ENCODE measurements around the gene FGB. TPM values are rescaled to one million over a fixed set of nuclear protein-coding genes. Genes with fewer than 3 reads are reported as not detected.

Gene FGB
- total and polyA plus RNA-seq, 2 of the 13 experiments (the other 11 are each of a cell fraction or from before 2014, with no cell fraction given) = 226 to 784 TPM

DNA sequence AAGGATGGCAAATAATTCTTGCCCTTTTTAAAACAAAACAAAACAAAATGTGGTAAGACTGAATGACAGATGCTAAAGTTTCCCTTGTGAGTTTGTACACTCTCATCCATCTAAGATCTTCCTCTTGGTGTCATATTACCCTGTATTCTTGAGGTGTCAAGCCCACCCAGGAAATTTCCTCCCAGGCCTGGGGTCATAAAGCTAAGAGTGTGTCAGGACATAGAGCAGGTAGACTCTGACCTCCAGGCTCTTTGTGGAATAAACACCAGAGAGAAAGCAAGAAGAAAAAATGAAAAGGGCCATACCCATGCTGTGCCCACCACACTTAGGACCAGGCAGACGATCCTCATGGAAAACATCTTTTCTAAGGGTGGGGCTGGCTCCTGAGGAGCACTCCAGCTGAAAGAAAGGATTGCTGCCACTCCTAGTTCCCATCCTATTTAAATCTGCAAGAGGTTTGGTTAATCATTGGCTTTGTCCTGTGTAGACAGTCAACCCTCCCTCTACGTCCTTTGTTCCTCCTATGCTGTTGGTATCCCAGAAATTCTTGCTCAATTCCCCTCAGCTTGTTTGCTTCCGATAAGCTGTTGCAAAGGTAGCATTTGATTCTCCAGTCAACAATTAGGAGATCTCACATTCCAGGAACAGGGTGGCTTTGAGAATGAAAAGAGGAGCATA, 27.7 kb downstream of the FGB start, which contains the start of gene FGA (continued):
- TF ChIP-seq TBX2 (CRISPR knock-in tag; IDR thresholded peaks at IDR 0.05; ENCODE audit: borderline replicate concordance) (peak; percentile 99), SNRNP70 (IDR thresholded peaks at IDR 0.05; ENCODE audit: low read depth, low read length) (no peak), ARHGAP35 (CRISPR knock-in tag; IDR thresholded peaks at IDR 0.05; ENCODE audit: borderline replicate concordance) (no peak), NFIB (CRISPR knock-in tag; IDR thresholded peaks at IDR 0.05; ENCODE audit: borderline replicate concordance) (no peak), CBX1 (IDR thresholded peaks at IDR 0.05; ENCODE audit: low read depth) (no peak), ZNF564 (CRISPR knock-in tag; IDR thresholded peaks at IDR 0.05) (peak; percentile 46; the same call in 1 of the 2 replicates), ZNF616 (CRISPR knock-in tag; IDR thresholded peaks at IDR 0.05; ENCODE audit: low read depth) (peak; percentile 54; the same call in 1 of the 2 replicates), ZNF317 (CRISPR knock-in tag; IDR thresholded peaks at IDR 0.05) (peak; percentile 96), ZNF589 (CRISPR knock-in tag; conservative IDR thresholded peaks at IDR 0.05) (0 out of 2 replicates have a peak, but pooled peaks have one; percentile 24), DR1 (CRISPR knock-in tag; IDR thresholded peaks at IDR 0.05) (peak; percentile 98), ZFP1 (CRISPR knock-in tag; IDR thresholded peaks at IDR 0.05) (peak; percentile 93), ZNF530 (CRISPR knock-in tag; IDR thresholded peaks at IDR 0.05; ENCODE audit: low read depth) (no peak), ZNF652 (CRISPR knock-in tag; IDR thresholded peaks at IDR 0.05; ENCODE audit: borderline replicate concordance, low read depth) (peak; percentile 65; the same call in 1 of the 2 replicates), ZNF282 (IDR thresholded peaks at IDR 0.05; ENCODE audit: partially characterized antibody) (no peak), PAWR (CRISPR knock-in tag; IDR thresholded peaks at IDR 0.05; ENCODE audit: borderline replicate concordance) (no peak), TARDBP (CRISPR knock-in tag; IDR thresholded peaks at IDR 0.05) (peak; percentile 93), ARNTL (CRISPR knock-in tag; IDR thresholded peaks at IDR 0.05) (no peak; the same call in 1 of the 2 replicates)
- TF ChIP-seq, protein P1, sequence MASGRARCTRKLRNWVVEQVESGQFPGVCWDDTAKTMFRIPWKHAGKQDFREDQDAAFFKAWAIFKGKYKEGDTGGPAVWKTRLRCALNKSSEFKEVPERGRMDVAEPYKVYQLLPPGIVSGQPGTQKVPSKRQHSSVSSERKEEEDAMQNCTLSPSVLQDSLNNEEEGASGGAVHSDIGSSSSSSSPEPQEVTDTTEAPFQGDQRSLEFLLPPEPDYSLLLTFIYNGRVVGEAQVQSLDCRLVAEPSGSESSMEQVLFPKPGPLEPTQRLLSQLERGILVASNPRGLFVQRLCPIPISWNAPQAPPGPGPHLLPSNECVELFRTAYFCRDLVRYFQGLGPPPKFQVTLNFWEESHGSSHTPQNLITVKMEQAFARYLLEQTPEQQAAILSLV (CRISPR knock-in tag; IDR thresholded peaks at IDR 0.05; ENCODE audit: borderline replicate concordance) = peak; percentile 64; the same call in 1 of the 2 replicates
- TF ChIP-seq, protein P2, sequence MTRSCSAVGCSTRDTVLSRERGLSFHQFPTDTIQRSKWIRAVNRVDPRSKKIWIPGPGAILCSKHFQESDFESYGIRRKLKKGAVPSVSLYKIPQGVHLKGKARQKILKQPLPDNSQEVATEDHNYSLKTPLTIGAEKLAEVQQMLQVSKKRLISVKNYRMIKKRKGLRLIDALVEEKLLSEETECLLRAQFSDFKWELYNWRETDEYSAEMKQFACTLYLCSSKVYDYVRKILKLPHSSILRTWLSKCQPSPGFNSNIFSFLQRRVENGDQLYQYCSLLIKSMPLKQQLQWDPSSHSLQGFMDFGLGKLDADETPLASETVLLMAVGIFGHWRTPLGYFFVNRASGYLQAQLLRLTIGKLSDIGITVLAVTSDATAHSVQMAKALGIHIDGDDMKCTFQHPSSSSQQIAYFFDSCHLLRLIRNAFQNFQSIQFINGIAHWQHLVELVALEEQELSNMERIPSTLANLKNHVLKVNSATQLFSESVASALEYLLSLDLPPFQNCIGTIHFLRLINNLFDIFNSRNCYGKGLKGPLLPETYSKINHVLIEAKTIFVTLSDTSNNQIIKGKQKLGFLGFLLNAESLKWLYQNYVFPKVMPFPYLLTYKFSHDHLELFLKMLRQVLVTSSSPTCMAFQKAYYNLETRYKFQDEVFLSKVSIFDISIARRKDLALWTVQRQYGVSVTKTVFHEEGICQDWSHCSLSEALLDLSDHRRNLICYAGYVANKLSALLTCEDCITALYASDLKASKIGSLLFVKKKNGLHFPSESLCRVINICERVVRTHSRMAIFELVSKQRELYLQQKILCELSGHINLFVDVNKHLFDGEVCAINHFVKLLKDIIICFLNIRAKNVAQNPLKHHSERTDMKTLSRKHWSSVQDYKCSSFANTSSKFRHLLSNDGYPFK (CRISPR knock-in tag; IDR thresholded peaks at IDR 0.05; ENCODE audit: borderline replicate concordance) = no peak
- TF ChIP-seq, protein P3, sequence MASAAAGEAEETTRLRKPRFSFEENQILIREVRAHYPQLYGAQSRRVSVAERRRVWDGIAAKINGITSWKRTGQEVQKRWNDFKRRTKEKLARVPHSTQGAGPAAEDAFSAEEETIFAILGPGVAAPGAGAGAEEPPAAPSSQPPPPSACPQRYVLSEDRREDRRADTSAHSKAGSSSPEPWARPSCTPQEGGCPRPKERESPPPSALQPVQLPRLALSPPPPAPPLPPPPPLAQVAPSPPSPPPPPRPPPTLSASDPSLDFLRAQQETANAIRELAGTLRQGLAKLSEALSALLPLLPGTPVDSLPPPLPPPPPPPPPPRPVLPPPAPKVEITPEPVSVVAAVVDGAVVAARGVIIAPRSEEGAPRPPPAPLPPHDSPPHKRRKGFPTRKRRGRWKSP (CRISPR knock-in tag; IDR thresholded peaks at IDR 0.05) = peak; percentile 77; the same call in 1 of the 2 replicates
- TF ChIP-seq, protein P4, sequence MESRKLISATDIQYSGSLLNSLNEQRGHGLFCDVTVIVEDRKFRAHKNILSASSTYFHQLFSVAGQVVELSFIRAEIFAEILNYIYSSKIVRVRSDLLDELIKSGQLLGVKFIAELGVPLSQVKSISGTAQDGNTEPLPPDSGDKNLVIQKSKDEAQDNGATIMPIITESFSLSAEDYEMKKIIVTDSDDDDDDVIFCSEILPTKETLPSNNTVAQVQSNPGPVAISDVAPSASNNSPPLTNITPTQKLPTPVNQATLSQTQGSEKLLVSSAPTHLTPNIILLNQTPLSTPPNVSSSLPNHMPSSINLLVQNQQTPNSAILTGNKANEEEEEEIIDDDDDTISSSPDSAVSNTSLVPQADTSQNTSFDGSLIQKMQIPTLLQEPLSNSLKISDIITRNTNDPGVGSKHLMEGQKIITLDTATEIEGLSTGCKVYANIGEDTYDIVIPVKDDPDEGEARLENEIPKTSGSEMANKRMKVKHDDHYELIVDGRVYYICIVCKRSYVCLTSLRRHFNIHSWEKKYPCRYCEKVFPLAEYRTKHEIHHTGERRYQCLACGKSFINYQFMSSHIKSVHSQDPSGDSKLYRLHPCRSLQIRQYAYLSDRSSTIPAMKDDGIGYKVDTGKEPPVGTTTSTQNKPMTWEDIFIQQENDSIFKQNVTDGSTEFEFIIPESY (CRISPR knock-in tag; IDR thresholded peaks at IDR 0.05) = peak; percentile 44; the same call in 1 of the 2 replicates
